Thymus (tissue), 11 donors: ENCODE results near the gene EPB41L2. TPM values are rescaled to one million over a fixed set of nuclear protein-coding genes. Genes with fewer than 3 reads are reported as not detected.

Experiments used
- DNase-seq, 9 donors: peaks; one replicate each; pipeline ENCODE4 v3.0.0-alpha.2; 2013; ENCODE audit warnings: low spot score in 9 of 9, low read depth in 6 of 9, missing footprints in 1 of 9
- H3K27ac ChIP-seq, 2 donors: one replicate each; pipeline ENCODE4 v1.5.1; 2013; ENCODE audit warnings: control low read depth in 1 of 2, low read depth in 1 of 2, low read length in 1 of 2, mild to moderate bottlenecking in 1 of 2, moderate library complexity in 1 of 2
- H3K27me3 ChIP-seq, 2 donors: one replicate each; pipeline ENCODE4 v1.5.1; 2013; ENCODE audit warnings: low read length in 1 of 2; ENCODE audit not compliant: control insufficient read depth in 2 of 2, insufficient read depth in 1 of 2
- H3K36me3 ChIP-seq, 2 donors: one replicate each; pipeline ENCODE4 v1.5.1; 2013; ENCODE audit warnings: low read length in 1 of 2, mild to moderate bottlenecking in 1 of 2, moderate library complexity in 1 of 2; ENCODE audit not compliant: control insufficient read depth in 2 of 2, insufficient read depth in 2 of 2
- H3K4me1 ChIP-seq, 2 donors: one replicate each; pipeline ENCODE4 v1.5.1; 2013; ENCODE audit warnings: low read length in 2 of 2; ENCODE audit not compliant: control insufficient read depth in 2 of 2, insufficient read depth in 2 of 2
- H3K4me3 ChIP-seq, 2 donors: one replicate each; pipeline ENCODE4 v1.5.1; 2013; ENCODE audit warnings: low read length in 2 of 2, control low read depth in 1 of 2, mild to moderate bottlenecking in 1 of 2
- H3K9me3 ChIP-seq, 2 donors: one replicate each; pipeline ENCODE4 v1.5.1; 2013; ENCODE audit warnings: low read length in 1 of 2, mild to moderate bottlenecking in 1 of 2; ENCODE audit not compliant: control insufficient read depth in 2 of 2, insufficient read depth in 1 of 2
- WGBS: extraction: QIAGEN DNeasy Blood & Tissue Kit; methylation state at CpG from one replicate; pipeline ENCODE4 v1.1.7; 2013; 5-methylcytosine and 5-hydroxymethylcytosine counted together
- polyA plus RNA-seq: library from polyadenylated mRNA; stranded (reverse); fragments of 200-250 nt; gene quantifications from one replicate; pipeline ENCODE4 v1.2.3, GENCODE V29; 2013
- total RNA-seq: library from RNA; stranded (reverse); fragments of 120-200 nt; gene quantifications from one replicate; pipeline ENCODE4 v1.2.4, GENCODE V29; 2013
- donor health status: healthy.

The EPB41L2 gene
- total and polyA plus RNA-seq, 2 donors, result 19.1 to 22.4 TPM

GRCh38 chr6:131004936-131005335 lies 58.1 kb downstream of the EPB41L2 start:
- H3K9me3 ChIP-seq, result peaks cover 7 to 17% of the 10 kb centered on the region in 2 donors
- H3K4me3 ChIP-seq, result no peak overlapping the region
- DNase-seq, result no peak
- peaks cover 0 to 2% of the 10 kb centered on the region in 2 donors for H3K4me1 ChIP-seq
- no peak overlapping the region for H3K27ac ChIP-seq
- H3K27me3 ChIP-seq, result no peaks in the 10 kb centered on the region
- WGBS, result 88% methylated on average over 2 of the region's 2 CpGs
- no peaks in the 10 kb centered on the region for H3K36me3 ChIP-seq

DNA sequence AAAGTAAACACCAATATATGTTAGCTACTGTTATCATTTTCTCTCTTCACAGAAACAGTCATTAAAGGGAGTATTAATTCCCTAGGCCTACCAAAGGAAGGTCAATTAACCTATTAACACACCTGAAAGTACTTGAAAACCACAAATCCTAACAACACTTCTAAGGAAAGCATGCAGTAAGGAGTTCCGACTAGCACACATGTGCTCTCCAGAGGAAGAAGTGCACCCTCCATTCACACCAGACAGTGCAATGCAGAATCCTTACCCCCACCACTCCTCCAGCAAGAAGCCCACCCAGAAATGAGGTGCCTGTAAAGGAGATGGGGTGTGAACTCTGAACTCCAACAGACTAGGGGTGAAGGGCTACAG lies 58.7 kb downstream of the EPB41L2 start:
- WGBS, result 95% methylated on average over 1 of the region's 1 CpG
- Histone ChIP-seq H3K4me1 (peaks cover 0 to 2% of the 10 kb centered on the region in 2 donors), H3K4me3 (no peak overlapping the region), H3K27me3 (no peaks in the 10 kb centered on the region), H3K9me3 (peaks cover 7 to 17% of the 10 kb centered on the region in 2 donors), H3K27ac (no peak overlapping the region), H3K36me3 (no peaks in the 10 kb centered on the region)
- DNase-seq, result no peak

DNA sequence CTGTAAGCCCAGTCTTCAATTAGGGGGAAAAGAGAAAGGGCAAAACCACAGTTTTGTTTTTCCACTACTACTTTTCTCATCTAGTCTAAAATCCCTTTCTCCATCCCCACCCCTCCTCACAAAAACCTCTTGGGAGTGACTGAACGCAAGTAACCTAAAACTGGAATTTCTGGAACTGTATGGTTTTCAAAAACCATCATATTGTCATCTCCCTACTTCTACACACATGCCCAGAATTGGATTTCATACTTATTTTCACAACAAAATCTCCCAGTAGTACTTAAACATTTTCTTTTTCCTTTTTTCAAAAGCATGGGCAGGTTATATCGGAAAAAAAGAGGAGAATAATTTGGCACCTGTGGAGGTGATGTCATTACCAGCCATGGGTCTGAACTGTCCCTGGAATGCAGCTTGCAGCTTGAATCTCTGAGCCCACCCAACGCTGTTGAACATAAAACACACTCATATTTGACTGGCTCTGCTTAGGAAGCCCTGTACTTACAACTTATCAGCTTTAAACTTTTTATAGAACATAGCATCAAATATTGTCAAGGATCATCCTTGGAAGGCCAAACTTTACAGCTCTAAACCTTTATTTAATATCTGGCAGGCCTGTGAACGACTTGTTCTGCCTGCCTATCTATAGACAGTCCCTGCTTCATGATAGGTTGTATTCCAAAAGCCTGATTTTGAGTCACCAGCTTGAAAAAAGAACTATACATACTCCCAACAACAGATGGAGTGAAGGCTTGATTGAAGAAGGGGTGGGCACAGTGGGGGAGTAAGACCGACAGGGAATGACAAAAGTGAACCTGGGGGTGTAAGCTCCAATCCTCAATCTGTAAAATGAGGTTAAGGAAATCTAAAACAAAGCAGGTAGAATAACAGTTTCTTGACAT lies 59.3 kb downstream of the EPB41L2 start:
- DNase-seq, result no peak
- Histone ChIP-seq H3K9me3 (peaks cover 7 to 17% of the 10 kb centered on the region in 2 donors), H3K36me3 (no peaks in the 10 kb centered on the region), H3K4me1 (peaks cover 0 to 2% of the 10 kb centered on the region in 2 donors), H3K4me3 (no peak overlapping the region), H3K27me3 (no peaks in the 10 kb centered on the region), H3K27ac (no peak overlapping the region)
- 96% methylated on average over 5 of the region's 5 CpGs for WGBS

DNA sequence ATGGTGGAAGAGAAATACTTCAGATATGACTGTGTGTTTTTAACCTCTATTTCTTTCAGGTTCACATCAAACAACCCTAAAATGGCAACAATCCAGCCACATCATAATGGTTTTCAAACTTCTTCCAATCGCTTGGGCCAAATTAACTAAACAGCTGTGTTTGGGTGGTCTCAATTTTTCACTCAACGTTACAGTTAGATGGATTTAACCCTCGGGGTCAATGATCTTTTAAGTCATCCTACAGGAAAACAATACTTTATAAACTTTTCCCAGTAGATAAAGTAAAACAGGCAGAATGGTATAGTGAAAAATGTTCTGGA lies 60.4 kb downstream of the EPB41L2 start:
- H3K27ac ChIP-seq, result no peak overlapping the region

DNA sequence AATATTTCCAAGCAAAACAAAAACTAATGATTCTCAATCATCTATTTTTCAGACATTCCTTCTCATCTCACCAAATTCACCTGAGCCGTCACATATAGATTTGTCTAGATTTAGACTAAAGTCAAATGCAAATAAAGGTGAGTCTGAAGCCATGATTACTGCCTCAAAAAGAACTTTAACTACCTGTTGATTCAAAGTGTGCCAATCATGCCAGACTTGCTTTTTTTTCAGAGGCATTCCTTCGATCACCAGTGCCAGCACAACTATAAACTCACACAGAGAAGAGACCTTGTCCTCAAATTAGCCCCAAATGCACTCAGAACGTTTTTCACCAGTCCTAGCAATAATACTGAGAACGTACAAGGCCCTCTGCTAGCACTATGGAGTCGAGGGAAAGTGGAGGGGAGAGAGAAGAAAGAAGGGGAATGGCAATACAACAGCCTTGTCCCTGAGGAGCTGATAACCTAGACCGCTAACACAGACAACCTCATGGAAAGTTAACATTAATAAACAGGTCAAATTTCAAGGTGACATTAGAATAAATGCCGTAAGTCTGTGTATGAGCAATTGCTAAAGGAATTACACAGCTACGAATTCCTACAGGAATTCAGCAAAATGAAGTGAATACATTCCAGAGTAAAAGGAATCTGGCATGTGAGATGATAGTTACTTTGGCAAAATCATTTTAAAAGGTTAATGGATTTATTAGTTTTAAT lies 60.9 kb downstream of the EPB41L2 start:
- Histone ChIP-seq H3K4me1 (peaks cover 0 to 2% of the 10 kb centered on the region in 2 donors), H3K27me3 (no peaks in the 10 kb centered on the region), H3K27ac (peak overlapping the region; percentile 21 to 27), H3K9me3 (peaks cover 0 to 5% of the 10 kb centered on the region in 2 donors), H3K4me3 (no peak overlapping the region), H3K36me3 (no peaks in the 10 kb centered on the region)
- 88% methylated on average over 8 of the region's 8 CpGs for WGBS
- DNase-seq, result no peak

More for the DNA sequence above, 60.4 kb downstream of the EPB41L2 start:
- no peak overlapping the region for H3K4me3 ChIP-seq
- no peak for DNase-seq
- H3K4me1 ChIP-seq, result peaks cover 0 to 2% of the 10 kb centered on the region in 2 donors
- WGBS, result 93% methylated on average over 3 of the region's 3 CpGs
- H3K27me3 ChIP-seq, result no peaks in the 10 kb centered on the region
- peaks cover 3 to 7% of the 10 kb centered on the region in 2 donors for H3K9me3 ChIP-seq
- no peaks in the 10 kb centered on the region for H3K36me3 ChIP-seq

GRCh38 chr6:131001111-131001736 lies 61.8 kb downstream of the EPB41L2 start:
- H3K9me3 ChIP-seq, result no peaks in the 10 kb centered on the region
- no peak for DNase-seq
- no peaks in the 10 kb centered on the region for H3K27me3 ChIP-seq
- no peaks in the 10 kb centered on the region for H3K36me3 ChIP-seq
- no peak overlapping the region for H3K4me3 ChIP-seq
- H3K4me1 ChIP-seq, result peaks cover 0 to 2% of the 10 kb centered on the region in 2 donors
- 85% methylated on average over 12 of the region's 12 CpGs for WGBS
- peak overlapping the region in 1 of 2 donors; percentile 55 for H3K27ac ChIP-seq

- H3K4me3 ChIP-seq, result no peak overlapping the region
Measured at GRCh38 chr6:131000544-131000943, 62.5 kb downstream of the EPB41L2 start.

DNA sequence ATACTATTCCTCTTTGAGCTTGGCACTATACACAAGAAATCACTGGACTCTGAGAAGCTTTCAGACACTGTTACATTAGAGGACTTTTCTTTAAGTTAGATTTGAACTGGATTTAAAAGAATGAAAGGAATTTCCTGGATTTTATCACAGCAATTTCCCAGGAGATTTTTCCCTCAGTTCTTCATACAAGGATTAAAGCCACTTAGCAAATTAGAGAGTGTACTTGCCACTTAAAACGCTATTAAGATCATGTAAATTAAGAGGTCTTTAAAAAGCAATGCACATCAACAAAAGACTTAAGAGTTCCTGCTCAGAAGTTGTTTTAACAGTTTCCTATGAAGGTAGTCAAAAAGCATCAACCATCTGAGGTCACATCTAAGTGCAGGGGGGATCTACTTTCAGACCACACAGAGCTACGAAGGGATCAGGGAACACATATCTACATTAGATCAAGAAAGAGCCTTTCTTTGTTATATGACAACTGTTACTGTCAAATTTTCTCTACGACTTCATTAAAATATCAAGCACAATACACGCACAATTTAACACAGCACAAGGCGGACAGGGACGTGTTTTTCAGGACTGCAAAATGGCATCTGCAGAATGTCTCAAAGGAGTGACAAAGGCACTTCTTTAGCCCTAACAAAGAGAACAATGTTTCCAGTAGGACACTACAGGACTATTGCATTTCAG lies 65.8 kb downstream of the EPB41L2 start:
- Histone ChIP-seq H3K27ac (no peak overlapping the region), H3K27me3 (no peaks in the 10 kb centered on the region), H3K36me3 (no peaks in the 10 kb centered on the region), H3K4me1 (peaks cover 0 to 2% of the 10 kb centered on the region in 2 donors), H3K4me3 (no peak overlapping the region), H3K9me3 (no peaks in the 10 kb centered on the region)
- WGBS, result 85% methylated on average over 6 of the region's 6 CpGs
- DNase-seq, result no peak

More at GRCh38 chr6:131000544-131000943, 62.5 kb downstream of the EPB41L2 start:
- Histone ChIP-seq H3K27me3 (no peaks in the 10 kb centered on the region), H3K9me3 (no peaks in the 10 kb centered on the region), H3K36me3 (no peaks in the 10 kb centered on the region), H3K4me1 (peaks cover 0 to 2% of the 10 kb centered on the region in 2 donors), H3K27ac (no peak overlapping the region)
- 96% methylated on average over 6 of the region's 6 CpGs for WGBS
- no peak for DNase-seq
